ENCODE data around the gene METTL16. TPM values are rescaled to one million over a fixed set of nuclear protein-coding genes. Genes with fewer than 3 reads are reported as not detected.

Gene METTL16
- total and polyA plus RNA-seq, 11 donors, result 13.9 to 32.0 (median 24.3) TPM

DNA sequence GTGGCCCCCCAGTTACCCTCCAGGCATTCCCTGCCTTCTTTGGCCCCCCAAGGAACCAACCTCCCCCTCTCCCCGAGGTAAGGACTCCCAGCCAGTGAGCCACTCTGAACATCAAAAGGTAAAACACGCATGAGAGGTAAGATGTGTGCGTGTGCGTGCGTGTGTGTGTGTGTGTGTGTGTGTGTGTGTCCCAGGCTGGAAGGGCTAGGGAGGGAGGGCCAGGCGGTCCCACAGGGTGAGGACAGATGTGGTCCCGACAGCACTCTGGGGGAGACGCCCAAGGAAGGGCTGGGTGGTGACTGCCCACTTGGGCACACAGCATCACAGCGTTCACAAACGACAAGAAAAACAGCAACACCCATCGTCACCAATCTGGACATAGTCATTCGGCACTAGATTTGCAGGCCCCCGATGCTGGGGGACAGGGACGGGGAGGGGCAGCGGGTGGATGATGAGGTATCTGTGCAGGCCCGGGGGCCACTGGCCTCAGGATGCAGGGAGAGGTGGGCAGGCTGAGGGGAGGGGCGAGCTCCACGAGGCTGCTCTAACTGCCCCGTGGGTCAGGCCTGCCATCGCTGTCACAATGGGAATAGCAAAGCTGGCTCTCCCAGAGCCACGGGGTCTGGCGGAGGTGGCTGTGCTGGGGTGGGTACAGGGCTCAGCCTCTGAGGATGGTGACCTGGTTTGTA, 127.1 kb downstream of the METTL16 start:
- Histone ChIP-seq H3K27ac (no peak overlapping the region), H3K27me3 (no peaks in the 10 kb centered on the region), H3K4me3 (no peak overlapping the region), H3K4me1 (peaks cover 0 to 33% (median 8%) of the 10 kb centered on the region in 12 donors), H3K9me3 (no peaks in the 10 kb centered on the region), H3K36me3 (peaks cover 2 to 54% (median 42%) of the 10 kb centered on the region in 9 donors)
- TF ChIP-seq POLR2A (IDR thresholded peaks at IDR 0.05), result no peak
- TF ChIP-seq, protein P1, sequence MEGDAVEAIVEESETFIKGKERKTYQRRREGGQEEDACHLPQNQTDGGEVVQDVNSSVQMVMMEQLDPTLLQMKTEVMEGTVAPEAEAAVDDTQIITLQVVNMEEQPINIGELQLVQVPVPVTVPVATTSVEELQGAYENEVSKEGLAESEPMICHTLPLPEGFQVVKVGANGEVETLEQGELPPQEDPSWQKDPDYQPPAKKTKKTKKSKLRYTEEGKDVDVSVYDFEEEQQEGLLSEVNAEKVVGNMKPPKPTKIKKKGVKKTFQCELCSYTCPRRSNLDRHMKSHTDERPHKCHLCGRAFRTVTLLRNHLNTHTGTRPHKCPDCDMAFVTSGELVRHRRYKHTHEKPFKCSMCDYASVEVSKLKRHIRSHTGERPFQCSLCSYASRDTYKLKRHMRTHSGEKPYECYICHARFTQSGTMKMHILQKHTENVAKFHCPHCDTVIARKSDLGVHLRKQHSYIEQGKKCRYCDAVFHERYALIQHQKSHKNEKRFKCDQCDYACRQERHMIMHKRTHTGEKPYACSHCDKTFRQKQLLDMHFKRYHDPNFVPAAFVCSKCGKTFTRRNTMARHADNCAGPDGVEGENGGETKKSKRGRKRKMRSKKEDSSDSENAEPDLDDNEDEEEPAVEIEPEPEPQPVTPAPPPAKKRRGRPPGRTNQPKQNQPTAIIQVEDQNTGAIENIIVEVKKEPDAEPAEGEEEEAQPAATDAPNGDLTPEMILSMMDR (IDR thresholded peaks at IDR 0.05), result no peak
- DNase-seq (no peak), ATAC-seq (no peak)
- WGBS, 4 donors, result 61 to 78% (median 72%) methylated on average over 18 to 22 of the region's 22 CpGs
- intact Hi-C loops (cut with DNase I), result loop anchor here in 1 of 10 donors (10.0 kb wide), 1 partner anchor 300 kb away; no protein-coding TSS in a partner anchor

DNA sequence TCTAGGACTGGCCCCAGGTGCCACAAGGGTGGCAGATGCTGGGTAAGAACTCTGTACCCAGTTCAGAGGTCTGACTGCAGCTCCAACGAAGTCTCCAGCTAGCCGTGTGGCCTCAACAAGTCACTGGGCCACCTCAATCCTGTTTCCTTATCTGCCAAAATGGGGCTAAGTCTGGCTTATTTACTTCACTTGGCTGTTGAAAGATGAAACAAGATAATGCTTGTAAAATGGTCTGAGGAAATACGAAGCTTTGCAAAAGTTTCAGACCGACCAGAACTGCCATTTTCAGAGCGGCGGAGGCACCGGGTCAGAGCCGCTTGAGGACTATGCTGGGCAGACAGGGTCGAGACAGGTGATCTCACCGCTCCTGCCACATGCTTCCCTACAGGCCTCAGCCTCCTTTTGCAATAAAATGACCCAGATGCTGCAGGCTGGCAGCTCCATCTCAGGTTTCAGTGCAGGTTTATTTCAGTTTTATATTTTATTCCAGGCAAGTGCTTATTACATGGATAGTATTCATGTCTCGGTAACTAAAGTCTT, 128.0 kb downstream of the METTL16 start:
- TF ChIP-seq, protein P1 (IDR thresholded peaks at IDR 0.05), result no peak
- no peak for TF ChIP-seq POLR2A (IDR thresholded peaks at IDR 0.05)
- H3K9me3 ChIP-seq, result no peaks in the 10 kb centered on the region
- peak overlapping the region in 2 of 12 donors; percentile 25 to 50 for H3K27ac ChIP-seq
- no peak overlapping the region for H3K4me3 ChIP-seq
- peaks cover 2 to 59% (median 49%) of the 10 kb centered on the region in 9 donors for H3K36me3 ChIP-seq
- H3K4me1 ChIP-seq, result peaks cover 0 to 28% (median 7%) of the 10 kb centered on the region in 12 donors
- H3K27me3 ChIP-seq, result no peaks in the 10 kb centered on the region
- 87 to 94% (median 89%) methylated on average over 11 of the region's 11 CpGs for WGBS, 4 donors
- DNase-seq (no peak), ATAC-seq (no peak)
- intact Hi-C loops (cut with DNase I), result loop anchor here in 4 of 10 donors (2.0 to 10.0 kb wide), 2 partner anchors 33 to 301 kb away; no protein-coding TSS in a partner anchor

DNA sequence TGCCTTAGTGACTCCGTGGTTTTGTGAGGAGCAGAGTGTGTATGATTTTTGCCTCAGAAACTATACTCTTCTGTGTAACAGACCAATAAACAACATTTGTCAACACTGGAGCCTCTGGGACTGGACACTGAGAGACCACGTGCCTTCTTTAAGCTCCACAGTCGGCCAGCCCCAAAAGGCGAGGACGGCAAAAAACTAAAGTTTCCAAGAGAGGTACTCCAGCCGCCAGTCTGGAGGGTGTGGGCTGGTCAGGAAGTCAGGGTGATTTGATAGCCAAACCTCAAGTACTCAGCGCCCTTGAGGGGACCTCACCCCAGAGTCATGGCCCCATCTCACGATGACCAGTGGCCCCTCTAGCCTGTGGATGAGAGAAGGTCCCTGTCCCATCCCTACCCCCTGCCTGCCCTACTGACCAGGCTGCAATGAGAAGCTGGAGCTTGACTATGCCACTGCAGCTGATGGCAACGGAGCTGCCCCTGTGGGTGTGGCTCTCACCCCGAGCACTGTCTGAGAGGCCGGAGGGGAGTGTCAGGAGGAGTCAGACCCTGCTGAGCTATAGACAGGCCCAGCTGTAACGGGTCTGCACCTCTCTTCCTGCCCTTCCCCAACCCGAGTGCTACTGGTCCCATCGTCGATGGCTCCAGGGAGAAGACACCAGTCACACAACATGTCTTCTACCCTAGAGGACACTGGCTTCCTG, 130.6 kb downstream of the METTL16 start:
- no peak overlapping the region for H3K4me3 ChIP-seq
- 77 to 91% (median 79%) methylated on average over 6 to 15 of the region's 15 CpGs for WGBS, 4 donors
- intact Hi-C loops (cut with DNase I), result loop anchor here in 1 of 10 donors (10.0 kb wide), 1 partner anchor 304 kb away; no protein-coding TSS in a partner anchor
- H3K4me1 ChIP-seq, result peaks cover 0 to 28% (median 7%) of the 10 kb centered on the region in 12 donors
- no peaks in the 10 kb centered on the region for H3K27me3 ChIP-seq
- no peak overlapping the region for H3K27ac ChIP-seq
- no peak for ATAC-seq
- peaks cover 0 to 61% (median 49%) of the 10 kb centered on the region in 9 donors for H3K36me3 ChIP-seq
- TF ChIP-seq, protein P1 (IDR thresholded peaks at IDR 0.05), result no peak
- TF ChIP-seq POLR2A (IDR thresholded peaks at IDR 0.05), result no peak
- no peak for DNase-seq
- no peaks in the 10 kb centered on the region for H3K9me3 ChIP-seq

All from heart left ventricle (tissue), 16 donors.